HG03135 (cell line): ENCODE data around the gene BLNK.
A peak's percentile ranks its signal among the peaks of the same experiment; 100 is the strongest.

Source experiments
- ATAC-seq: cut with Tn5 transposase; IDR thresholded peaks from one replicate; pipeline ENCODE4 v1.9.1; 2021; ENCODE audit warnings: mild to moderate bottlenecking, moderate library complexity; ENCODE audit not compliant: unreplicated experiment

BLNK gene

GRCh38 chr10:96289218-96289910 lies 18.0 kb upstream of the BLNK start:
- no peak for ATAC-seq

GRCh38 chr10:96288151-96288621 lies 16.8 kb upstream of the BLNK start:
- peak; percentile 52 for ATAC-seq

- ATAC-seq, result peak; percentile 53
These were observed 16.2 kb upstream of the BLNK start for GRCh38 chr10:96287392-96288105.

GRCh38 chr10:96285331-96285752 lies 14.0 kb upstream of the BLNK start:
- no peak for ATAC-seq

- ATAC-seq, result no peak
These were observed 12.4 kb upstream of the BLNK start for GRCh38 chr10:96283756-96284155.

- no peak for ATAC-seq
These were observed 12.0 kb upstream of the BLNK start for GRCh38 chr10:96283351-96283750.

- ATAC-seq, result no peak
These were observed 10.2 kb upstream of the BLNK start for GRCh38 chr10:96281444-96282029.

- ATAC-seq, result no peak
These were observed 9.5 kb upstream of the BLNK start for GRCh38 chr10:96280859-96281258.

- no peak for ATAC-seq
These were observed 7.8 kb upstream of the BLNK start for GRCh38 chr10:96279191-96279641.

- ATAC-seq, result no peak
These were observed 5.5 kb upstream of the BLNK start for GRCh38 chr10:96276831-96277230.

- no peak for ATAC-seq
These were observed 5.1 kb upstream of the BLNK start for GRCh38 chr10:96276426-96276825.

GRCh38 chr10:96275685-96276418 lies 4.5 kb upstream of the BLNK start:
- ATAC-seq, result no peak

- peak; percentile 5 for ATAC-seq
These were observed 1.2 kb upstream of the BLNK start for GRCh38 chr10:96272316-96273280.

GRCh38 chr10:96270571-96270970 lies 798 bp downstream of the BLNK start:
- no peak for ATAC-seq

GRCh38 chr10:96269438-96270300 lies 1.7 kb downstream of the BLNK start:
- no peak for ATAC-seq

- ATAC-seq, result no peak
These were observed 2.9 kb downstream of the BLNK start for GRCh38 chr10:96268341-96268909.

- no peak for ATAC-seq
These were observed 4.1 kb downstream of the BLNK start for GRCh38 chr10:96267234-96267705.

- no peak for ATAC-seq
These were observed 5.1 kb downstream of the BLNK start for GRCh38 chr10:96266118-96266770.
